Fibroblast of mammary gland (primary cell): Measurements from ENCODE around the gene YJEFN3.

ENCODE experiments used
- DNase-seq: peaks from one replicate; pipeline ENCODE4 v3.0.0-alpha.2; 2010; ENCODE audit warnings: low read depth
- H3K4me3 ChIP-seq: 2 replicates; pipeline ENCODE4 v1.5.1; 2011; ENCODE audit warnings: low read depth, mild to moderate bottlenecking, low read length, moderate library complexity; ENCODE audit not compliant: control insufficient read depth
- TF ChIP-seq, protein P1 (sequence below): conservative IDR thresholded peaks from 2 replicates; pipeline ENCODE4 v1.5.1; 2011; ENCODE audit warnings: low read depth, low read length, inconsistent platforms; ENCODE audit not compliant: control insufficient read depth, insufficient read depth

YJEFN3 gene

DNA sequence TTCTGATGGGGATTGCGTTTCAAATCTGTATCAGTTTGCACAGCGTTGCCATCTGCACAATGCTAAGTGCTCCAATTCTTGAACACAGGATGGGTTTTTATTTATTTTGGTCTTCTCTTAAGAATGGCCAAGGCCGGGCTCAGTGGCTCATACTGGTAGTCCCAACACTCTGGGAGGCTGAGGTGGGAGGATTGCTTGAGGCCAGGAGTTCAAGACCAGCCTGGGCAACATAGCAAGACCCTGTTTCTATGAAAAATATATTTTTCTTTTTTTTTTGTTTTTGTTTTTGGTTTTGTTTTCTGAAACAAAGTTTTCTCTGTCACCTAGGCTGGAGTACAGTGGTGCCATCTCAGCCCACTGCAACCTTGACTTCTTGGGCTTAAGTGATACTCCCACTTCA lies 5.5 kb upstream of the YJEFN3 start:
- TF ChIP-seq, protein P1, sequence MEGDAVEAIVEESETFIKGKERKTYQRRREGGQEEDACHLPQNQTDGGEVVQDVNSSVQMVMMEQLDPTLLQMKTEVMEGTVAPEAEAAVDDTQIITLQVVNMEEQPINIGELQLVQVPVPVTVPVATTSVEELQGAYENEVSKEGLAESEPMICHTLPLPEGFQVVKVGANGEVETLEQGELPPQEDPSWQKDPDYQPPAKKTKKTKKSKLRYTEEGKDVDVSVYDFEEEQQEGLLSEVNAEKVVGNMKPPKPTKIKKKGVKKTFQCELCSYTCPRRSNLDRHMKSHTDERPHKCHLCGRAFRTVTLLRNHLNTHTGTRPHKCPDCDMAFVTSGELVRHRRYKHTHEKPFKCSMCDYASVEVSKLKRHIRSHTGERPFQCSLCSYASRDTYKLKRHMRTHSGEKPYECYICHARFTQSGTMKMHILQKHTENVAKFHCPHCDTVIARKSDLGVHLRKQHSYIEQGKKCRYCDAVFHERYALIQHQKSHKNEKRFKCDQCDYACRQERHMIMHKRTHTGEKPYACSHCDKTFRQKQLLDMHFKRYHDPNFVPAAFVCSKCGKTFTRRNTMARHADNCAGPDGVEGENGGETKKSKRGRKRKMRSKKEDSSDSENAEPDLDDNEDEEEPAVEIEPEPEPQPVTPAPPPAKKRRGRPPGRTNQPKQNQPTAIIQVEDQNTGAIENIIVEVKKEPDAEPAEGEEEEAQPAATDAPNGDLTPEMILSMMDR = no peak
- no peak for DNase-seq
- no peak overlapping the region for H3K4me3 ChIP-seq

DNA sequence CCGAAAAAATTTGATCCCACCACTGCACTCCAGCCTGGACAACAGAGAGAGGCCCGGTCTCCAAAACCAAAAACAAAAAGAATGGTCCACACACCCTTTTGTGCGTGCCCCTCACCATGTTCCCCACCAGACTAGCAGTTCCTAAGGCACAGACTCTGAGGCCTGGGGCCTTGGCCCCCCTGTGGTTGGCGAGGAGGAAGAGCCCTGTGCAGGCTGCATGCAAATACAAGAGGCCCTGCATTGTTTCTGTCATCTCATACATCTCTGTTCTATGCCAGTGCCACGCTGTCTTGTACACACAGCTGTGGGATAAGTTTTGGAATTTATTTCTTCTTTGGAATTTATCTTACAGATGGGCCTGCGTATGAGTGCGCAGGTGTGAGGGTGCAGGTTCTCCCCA lies 4.7 kb upstream of the YJEFN3 start:
- TF ChIP-seq, protein P1 = no peak
- no peak for DNase-seq
- no peak overlapping the region for H3K4me3 ChIP-seq

DNA sequence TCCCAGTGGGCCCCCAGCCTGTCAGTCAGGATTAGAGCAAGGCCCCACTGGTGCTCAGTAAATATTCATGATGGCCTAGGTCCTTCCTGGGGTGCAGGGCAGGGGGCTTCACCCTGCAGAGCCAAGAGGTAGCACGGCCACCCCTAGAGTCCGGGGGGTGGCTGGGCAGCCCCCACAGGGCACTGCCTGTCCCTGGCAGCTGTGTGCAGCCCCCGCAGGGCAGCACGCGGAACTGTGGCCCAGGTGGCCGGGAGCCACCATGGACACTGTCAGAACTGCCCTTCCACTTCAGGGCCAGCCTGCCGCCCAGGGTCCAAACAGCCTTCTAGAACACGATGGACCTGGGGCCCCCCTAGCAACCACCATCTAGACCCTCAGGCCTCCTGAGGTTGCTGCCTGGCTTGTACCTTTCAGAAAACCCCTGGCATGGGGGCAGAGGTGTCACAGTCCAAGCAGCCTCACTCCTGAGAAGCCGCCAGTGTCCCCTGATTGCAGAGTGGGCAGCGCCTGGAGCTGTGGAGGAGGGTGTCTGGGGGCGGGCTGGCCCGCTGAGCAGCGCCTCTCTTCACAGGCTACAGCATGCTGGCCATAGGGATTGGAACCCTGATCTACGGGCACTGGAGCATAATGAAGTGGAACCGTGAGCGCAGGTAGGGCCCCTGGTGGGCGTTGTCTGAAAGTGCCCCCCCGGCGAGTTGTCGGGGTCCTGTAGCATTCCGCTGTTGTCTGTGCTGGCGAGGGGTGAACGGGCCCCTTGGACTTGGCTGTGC lies 2.9 kb upstream of the YJEFN3 start:
- TF ChIP-seq, protein P1 = no peak
- DNase-seq = no peak
- no peak overlapping the region for H3K4me3 ChIP-seq

DNA sequence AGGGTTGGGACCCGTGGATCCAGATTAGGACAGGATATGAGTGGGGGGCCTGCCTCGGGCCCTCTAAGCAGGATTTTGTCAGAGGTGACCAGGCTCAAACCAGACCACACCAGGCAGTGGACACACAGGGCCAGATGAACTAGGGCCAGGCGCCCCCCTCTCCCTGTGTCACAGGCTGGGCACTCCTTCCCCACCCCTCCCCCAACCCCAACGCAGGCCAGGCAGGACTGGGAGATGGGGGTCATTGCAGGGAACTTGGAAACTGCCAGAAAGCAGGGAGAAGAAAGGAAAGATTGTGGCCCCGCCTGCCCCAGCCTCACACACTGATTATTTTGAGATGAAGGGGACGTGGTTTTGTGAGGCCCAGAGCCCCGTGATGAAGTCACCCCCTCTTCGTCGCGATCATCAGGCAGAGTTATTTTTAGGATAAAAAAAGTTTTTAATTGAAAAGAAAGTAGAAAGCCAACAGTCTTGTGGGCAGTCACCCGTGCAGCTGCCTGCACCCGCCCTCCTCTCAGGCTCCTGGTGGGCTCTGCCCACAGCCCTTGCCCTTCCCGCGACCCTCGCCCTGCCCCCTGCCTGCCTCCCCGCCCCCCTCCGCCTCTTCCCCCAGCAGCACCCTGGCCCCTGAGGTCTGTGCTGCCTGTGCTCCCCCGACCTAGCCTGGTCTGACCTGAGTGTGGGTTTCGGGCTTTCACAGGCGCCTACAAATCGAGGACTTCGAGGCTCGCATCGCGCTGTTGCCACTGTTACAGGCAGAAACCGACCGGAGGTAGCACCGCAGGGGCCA lies 1.9 kb upstream of the YJEFN3 start:
- TF ChIP-seq, protein P1 = no peak
- no peak overlapping the region for H3K4me3 ChIP-seq
- no peak for DNase-seq

DNA sequence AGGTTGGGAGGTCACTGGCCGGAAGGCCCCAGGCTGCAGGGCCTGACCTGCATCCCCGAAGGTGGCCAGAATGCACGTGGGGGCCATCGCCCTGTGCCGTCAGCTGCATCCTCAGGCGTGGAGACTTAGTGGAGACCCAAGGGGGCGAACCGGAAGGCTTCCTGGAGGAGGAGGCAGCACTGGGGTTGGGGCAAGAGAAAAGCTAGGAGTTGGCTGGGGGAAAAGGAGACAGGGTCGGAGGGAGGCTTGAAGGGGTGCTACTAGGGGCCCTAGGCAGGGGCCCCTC lies 1.4 kb upstream of the YJEFN3 start:
- H3K4me3 ChIP-seq = no peak overlapping the region
- DNase-seq = no peak
- TF ChIP-seq, protein P1 = no peak

DNA sequence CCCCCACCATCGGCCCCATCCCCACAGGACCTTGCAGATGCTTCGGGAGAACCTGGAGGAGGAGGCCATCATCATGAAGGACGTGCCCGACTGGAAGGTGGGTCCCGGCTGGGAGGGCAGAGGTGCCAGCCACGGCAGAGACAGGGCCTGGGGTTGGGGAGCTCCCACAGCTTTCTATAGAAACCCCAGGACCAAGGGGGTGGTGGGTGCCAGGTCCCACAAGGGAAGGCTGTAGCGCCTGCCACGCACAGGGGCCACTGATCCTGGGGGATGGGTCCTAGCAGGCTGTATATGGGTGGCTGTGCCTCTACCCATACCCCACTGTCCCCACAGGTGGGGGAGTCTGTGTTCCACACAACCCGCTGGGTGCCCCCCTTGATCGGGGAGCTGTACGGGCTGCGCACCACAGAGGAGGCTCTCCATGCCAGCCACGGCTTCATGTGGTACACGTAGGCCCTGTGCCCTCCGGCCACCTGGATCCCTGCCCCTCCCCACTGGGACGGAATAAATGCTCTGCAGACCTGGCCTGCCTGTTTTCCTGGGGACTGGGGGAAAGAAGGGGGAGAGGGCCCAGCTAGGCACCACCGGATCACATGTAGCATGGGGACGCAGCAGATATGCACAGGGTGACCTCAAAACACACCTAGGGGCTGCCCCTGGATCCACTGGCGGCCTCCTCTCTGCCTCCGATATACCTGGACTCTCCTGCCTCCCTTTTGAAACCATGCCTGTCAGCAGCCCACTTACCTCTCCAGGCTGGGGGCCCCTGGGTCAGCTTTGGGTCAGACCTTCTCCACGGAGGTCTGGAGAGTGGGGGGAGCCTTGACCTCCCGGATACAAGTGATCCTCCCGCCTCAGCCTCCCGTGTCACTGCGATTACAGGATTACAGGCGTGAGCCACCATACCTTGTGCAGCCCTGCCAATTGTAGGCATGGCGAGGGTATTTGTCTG lies 761 bp upstream of the YJEFN3 start:
- TF ChIP-seq, protein P1 = no peak
- no peak overlapping the region for H3K4me3 ChIP-seq
- DNase-seq = no peak
